Measurements from ENCODE around the gene C13orf46. TPM values are rescaled to one million over a fixed set of nuclear protein-coding genes. Genes with fewer than 3 reads are reported as not detected.

The C13orf46 gene
- total RNA-seq, 1 experiment from 2014 or later, result 1.4 TPM

- TF ChIP-seq, protein P1, sequence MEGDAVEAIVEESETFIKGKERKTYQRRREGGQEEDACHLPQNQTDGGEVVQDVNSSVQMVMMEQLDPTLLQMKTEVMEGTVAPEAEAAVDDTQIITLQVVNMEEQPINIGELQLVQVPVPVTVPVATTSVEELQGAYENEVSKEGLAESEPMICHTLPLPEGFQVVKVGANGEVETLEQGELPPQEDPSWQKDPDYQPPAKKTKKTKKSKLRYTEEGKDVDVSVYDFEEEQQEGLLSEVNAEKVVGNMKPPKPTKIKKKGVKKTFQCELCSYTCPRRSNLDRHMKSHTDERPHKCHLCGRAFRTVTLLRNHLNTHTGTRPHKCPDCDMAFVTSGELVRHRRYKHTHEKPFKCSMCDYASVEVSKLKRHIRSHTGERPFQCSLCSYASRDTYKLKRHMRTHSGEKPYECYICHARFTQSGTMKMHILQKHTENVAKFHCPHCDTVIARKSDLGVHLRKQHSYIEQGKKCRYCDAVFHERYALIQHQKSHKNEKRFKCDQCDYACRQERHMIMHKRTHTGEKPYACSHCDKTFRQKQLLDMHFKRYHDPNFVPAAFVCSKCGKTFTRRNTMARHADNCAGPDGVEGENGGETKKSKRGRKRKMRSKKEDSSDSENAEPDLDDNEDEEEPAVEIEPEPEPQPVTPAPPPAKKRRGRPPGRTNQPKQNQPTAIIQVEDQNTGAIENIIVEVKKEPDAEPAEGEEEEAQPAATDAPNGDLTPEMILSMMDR (IDR thresholded peaks at IDR 0.05; ENCODE audit: unreplicated experiment), result no peak
- H3K36me3 Mint-ChIP-seq (ENCODE audit: insufficient read depth, unreplicated experiment), result peaks cover 13% of the 10 kb centered on the region
- intact Hi-C loops (cut with micrococcal nuclease), result loop anchor here (10.0 kb wide), 1 partner anchor 202 kb away; no protein-coding TSS in a partner anchor
- ChIA-PET POLR2A (interaction anchor here (0.9 to 1.0 kb wide), 4 partner anchors 18 to 274 kb away, joined by 3 to 4 read pairs (median 4); no protein-coding TSS in a partner anchor), CTCF (interaction anchor here (0.6 to 1.4 kb wide), 3 partner anchors 9 to 274 kb away, joined by 3 to 7 read pairs (median 5); no protein-coding TSS in a partner anchor)
- H3K27ac Mint-ChIP-seq (ENCODE audit: low read depth, unreplicated experiment), result no peak overlapping the region
- H3K4me1 Mint-ChIP-seq (ENCODE audit: insufficient read depth, unreplicated experiment), result no peaks in the 10 kb centered on the region
- no peaks in the 10 kb centered on the region for H3K27me3 Mint-ChIP-seq (ENCODE audit: insufficient read depth, unreplicated experiment)
- DNase-seq (ENCODE audit: unreplicated experiment), result no peak
- no peak overlapping the region for H3K4me3 Mint-ChIP-seq (ENCODE audit: unreplicated experiment)
- BruUV-seq (replicated peaks), result no TSS peak
- H3K9me3 Mint-ChIP-seq (ENCODE audit: unreplicated experiment), result peaks cover 22% of the 10 kb centered on the region
Observed at GRCh38 chr13:113952151-113952982, 21.5 kb downstream of the C13orf46 start.

DNA sequence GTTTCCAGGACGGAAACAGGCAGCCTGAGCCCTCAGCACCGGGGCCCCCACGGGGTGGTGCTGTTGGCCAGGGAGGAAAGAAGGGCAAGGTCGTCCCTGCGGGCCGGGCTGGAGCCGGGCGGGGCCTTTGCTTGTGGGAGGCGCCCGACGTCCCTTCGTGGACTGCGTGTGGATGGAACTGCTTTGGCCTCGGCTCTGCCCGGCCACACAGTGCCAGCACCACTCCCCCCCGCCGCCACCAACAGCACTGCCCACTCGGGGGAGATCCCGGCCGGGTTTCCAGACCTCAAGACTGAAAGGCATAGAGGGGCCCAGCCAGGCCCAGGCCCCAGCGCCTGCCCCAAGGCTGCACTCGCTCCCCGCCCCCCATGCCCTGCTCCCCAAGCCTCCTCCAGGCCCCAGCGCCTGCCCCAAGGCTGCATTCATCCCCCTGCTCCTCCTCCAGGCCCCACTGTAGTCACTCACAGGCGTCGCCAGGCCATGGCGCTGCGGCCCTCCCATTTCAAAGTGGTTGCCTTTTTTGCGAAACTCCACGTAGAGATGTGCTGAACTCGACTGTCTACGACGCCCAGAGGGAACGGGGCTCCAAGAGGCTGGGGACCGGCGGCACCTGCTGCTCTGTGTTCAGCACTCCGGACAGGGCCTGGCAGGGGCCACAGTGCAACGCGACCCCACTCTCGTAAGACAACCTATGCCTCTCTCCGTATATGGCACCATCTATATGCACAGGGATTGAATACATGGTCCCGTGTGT, 22.5 kb downstream of the C13orf46 start:
- intact Hi-C loops (cut with micrococcal nuclease), result loop anchor here (1.0 to 10.0 kb wide), 3 partner anchors 113 to 275 kb away; no protein-coding TSS in a partner anchor
- peak; percentile 83 for DNase-seq (ENCODE audit: unreplicated experiment)
- Mint-ChIP-seq H3K36me3 (ENCODE audit: insufficient read depth, unreplicated experiment) (peaks cover 13% of the 10 kb centered on the region), H3K9me3 (ENCODE audit: unreplicated experiment) (peaks cover 20% of the 10 kb centered on the region), H3K27me3 (ENCODE audit: insufficient read depth, unreplicated experiment) (no peaks in the 10 kb centered on the region), H3K4me3 (ENCODE audit: unreplicated experiment) (no peak overlapping the region), H3K4me1 (ENCODE audit: insufficient read depth, unreplicated experiment) (peaks cover 4% of the 10 kb centered on the region), H3K27ac (ENCODE audit: low read depth, unreplicated experiment) (no peak overlapping the region)
- TF ChIP-seq, protein P1 (IDR thresholded peaks at IDR 0.05; ENCODE audit: unreplicated experiment), result peak; percentile 96
- CTCF ChIA-PET, result interaction anchor here (0.6 to 1.5 kb wide), 7 partner anchors 82 to 379 kb away, joined by 3 to 8 read pairs (median 3); no protein-coding TSS in a partner anchor
- POLR2A ChIA-PET, result no interaction called here
- no TSS peak for BruUV-seq (replicated peaks)

- POLR2A ChIA-PET, result no interaction called here
- Mint-ChIP-seq H3K27ac (ENCODE audit: low read depth, unreplicated experiment) (no peak overlapping the region), H3K4me3 (ENCODE audit: unreplicated experiment) (no peak overlapping the region), H3K9me3 (ENCODE audit: unreplicated experiment) (peaks cover 12% of the 10 kb centered on the region), H3K36me3 (ENCODE audit: insufficient read depth, unreplicated experiment) (peaks cover 13% of the 10 kb centered on the region), H3K4me1 (ENCODE audit: insufficient read depth, unreplicated experiment) (peaks cover 4% of the 10 kb centered on the region), H3K27me3 (ENCODE audit: insufficient read depth, unreplicated experiment) (no peaks in the 10 kb centered on the region)
- no TSS peak for BruUV-seq (replicated peaks)
- no peak for DNase-seq (ENCODE audit: unreplicated experiment)
- intact Hi-C loops (cut with micrococcal nuclease), result loop anchor here (1.0 to 10.0 kb wide), 3 partner anchors 114 to 276 kb away; no protein-coding TSS in a partner anchor
- TF ChIP-seq, protein P1 (IDR thresholded peaks at IDR 0.05; ENCODE audit: unreplicated experiment), result no peak
- CTCF ChIA-PET, result interaction anchor here (0.6 to 1.5 kb wide), 7 partner anchors 81 to 378 kb away, joined by 3 to 8 read pairs (median 3); no protein-coding TSS in a partner anchor
Observed at GRCh38 chr13:113950451-113951245, 23.2 kb downstream of the C13orf46 start.
